ENCODE measurements around the gene DDR2.

The DDR2 gene

GRCh38 chr1:162677607-162678371 lies 45.5 kb downstream of the DDR2 start:
- no peaks in the 10 kb centered on the region for H3K36me3 ChIP-seq (ENCODE audit: control insufficient read depth, insufficient read depth, low read length)
- no peaks in the 10 kb centered on the region for H3K9me3 ChIP-seq (ENCODE audit: control insufficient read depth, insufficient read depth, low read length)
- H3K9ac ChIP-seq (ENCODE audit: low read depth, low read length): no peak overlapping the region
- H3K4me1 ChIP-seq (ENCODE audit: control insufficient read depth, insufficient read depth, low read length): peaks cover 2% of the 10 kb centered on the region
- no peaks in the 10 kb centered on the region for H3K27me3 ChIP-seq (ENCODE audit: control insufficient read depth, insufficient read depth, low read length)
- no peak overlapping the region for H3K4me3 ChIP-seq (ENCODE audit: low read depth, low read length)

- Histone ChIP-seq H3K4me1 (ENCODE audit: control insufficient read depth, insufficient read depth, low read length) (peaks cover 2% of the 10 kb centered on the region), H3K9ac (ENCODE audit: low read depth, low read length) (no peak overlapping the region), H3K27me3 (ENCODE audit: control insufficient read depth, insufficient read depth, low read length) (no peaks in the 10 kb centered on the region), H3K36me3 (ENCODE audit: control insufficient read depth, insufficient read depth, low read length) (no peaks in the 10 kb centered on the region), H3K9me3 (ENCODE audit: control insufficient read depth, insufficient read depth, low read length) (no peaks in the 10 kb centered on the region), H3K4me3 (ENCODE audit: low read depth, low read length) (no peak overlapping the region)
Measured at GRCh38 chr1:162678439-162678838, 46.2 kb downstream of the DDR2 start.

GRCh38 chr1:162679298-162679697 lies 47.0 kb downstream of the DDR2 start:
- Histone ChIP-seq H3K4me1 (ENCODE audit: control insufficient read depth, insufficient read depth, low read length) (peaks cover 2% of the 10 kb centered on the region), H3K4me3 (ENCODE audit: low read depth, low read length) (no peak overlapping the region), H3K27me3 (ENCODE audit: control insufficient read depth, insufficient read depth, low read length) (no peaks in the 10 kb centered on the region), H3K9ac (ENCODE audit: low read depth, low read length) (no peak overlapping the region), H3K9me3 (ENCODE audit: control insufficient read depth, insufficient read depth, low read length) (no peaks in the 10 kb centered on the region), H3K36me3 (ENCODE audit: control insufficient read depth, insufficient read depth, low read length) (no peaks in the 10 kb centered on the region)

- Histone ChIP-seq H3K9ac (ENCODE audit: low read depth, low read length) (no peak overlapping the region), H3K27me3 (ENCODE audit: control insufficient read depth, insufficient read depth, low read length) (no peaks in the 10 kb centered on the region), H3K36me3 (ENCODE audit: control insufficient read depth, insufficient read depth, low read length) (no peaks in the 10 kb centered on the region), H3K9me3 (ENCODE audit: control insufficient read depth, insufficient read depth, low read length) (no peaks in the 10 kb centered on the region), H3K4me1 (ENCODE audit: control insufficient read depth, insufficient read depth, low read length) (peaks cover 2% of the 10 kb centered on the region), H3K4me3 (ENCODE audit: low read depth, low read length) (no peak overlapping the region)
Measured at GRCh38 chr1:162680419-162681121, 48.3 kb downstream of the DDR2 start.

- peaks cover 2% of the 10 kb centered on the region for H3K4me1 ChIP-seq (ENCODE audit: control insufficient read depth, insufficient read depth, low read length)
- no peak overlapping the region for H3K9ac ChIP-seq (ENCODE audit: low read depth, low read length)
- H3K9me3 ChIP-seq (ENCODE audit: control insufficient read depth, insufficient read depth, low read length): no peaks in the 10 kb centered on the region
- no peaks in the 10 kb centered on the region for H3K27me3 ChIP-seq (ENCODE audit: control insufficient read depth, insufficient read depth, low read length)
- no peaks in the 10 kb centered on the region for H3K36me3 ChIP-seq (ENCODE audit: control insufficient read depth, insufficient read depth, low read length)
- no peak overlapping the region for H3K4me3 ChIP-seq (ENCODE audit: low read depth, low read length)
Measured at GRCh38 chr1:162681122-162681436, 48.8 kb downstream of the DDR2 start.

GRCh38 chr1:162682013-162682419 lies 49.8 kb downstream of the DDR2 start:
- Histone ChIP-seq H3K4me3 (ENCODE audit: low read depth, low read length) (no peak overlapping the region), H3K27me3 (ENCODE audit: control insufficient read depth, insufficient read depth, low read length) (no peaks in the 10 kb centered on the region), H3K4me1 (ENCODE audit: control insufficient read depth, insufficient read depth, low read length) (peaks cover 2% of the 10 kb centered on the region), H3K9ac (ENCODE audit: low read depth, low read length) (no peak overlapping the region), H3K9me3 (ENCODE audit: control insufficient read depth, insufficient read depth, low read length) (no peaks in the 10 kb centered on the region), H3K36me3 (ENCODE audit: control insufficient read depth, insufficient read depth, low read length) (no peaks in the 10 kb centered on the region)

- H3K27me3 ChIP-seq (ENCODE audit: control insufficient read depth, insufficient read depth, low read length): no peaks in the 10 kb centered on the region
- no peak overlapping the region for H3K4me3 ChIP-seq (ENCODE audit: low read depth, low read length)
- peaks cover 6% of the 10 kb centered on the region for H3K4me1 ChIP-seq (ENCODE audit: control insufficient read depth, insufficient read depth, low read length)
- H3K9ac ChIP-seq (ENCODE audit: low read depth, low read length): no peak overlapping the region
- H3K36me3 ChIP-seq (ENCODE audit: control insufficient read depth, insufficient read depth, low read length): no peaks in the 10 kb centered on the region
- H3K9me3 ChIP-seq (ENCODE audit: control insufficient read depth, insufficient read depth, low read length): no peaks in the 10 kb centered on the region
Measured at GRCh38 chr1:162687870-162688269, 55.6 kb downstream of the DDR2 start.

GRCh38 chr1:162688521-162688920 lies 56.3 kb downstream of the DDR2 start:
- no peak overlapping the region for H3K9ac ChIP-seq (ENCODE audit: low read depth, low read length)
- no peaks in the 10 kb centered on the region for H3K36me3 ChIP-seq (ENCODE audit: control insufficient read depth, insufficient read depth, low read length)
- H3K9me3 ChIP-seq (ENCODE audit: control insufficient read depth, insufficient read depth, low read length): no peaks in the 10 kb centered on the region
- no peak overlapping the region for H3K4me3 ChIP-seq (ENCODE audit: low read depth, low read length)
- H3K4me1 ChIP-seq (ENCODE audit: control insufficient read depth, insufficient read depth, low read length): peaks cover 6% of the 10 kb centered on the region
- no peaks in the 10 kb centered on the region for H3K27me3 ChIP-seq (ENCODE audit: control insufficient read depth, insufficient read depth, low read length)

- Histone ChIP-seq H3K36me3 (ENCODE audit: control insufficient read depth, insufficient read depth, low read length) (no peaks in the 10 kb centered on the region), H3K4me3 (ENCODE audit: low read depth, low read length) (no peak overlapping the region), H3K9me3 (ENCODE audit: control insufficient read depth, insufficient read depth, low read length) (no peaks in the 10 kb centered on the region), H3K4me1 (ENCODE audit: control insufficient read depth, insufficient read depth, low read length) (peaks cover 6% of the 10 kb centered on the region), H3K27me3 (ENCODE audit: control insufficient read depth, insufficient read depth, low read length) (no peaks in the 10 kb centered on the region), H3K9ac (ENCODE audit: low read depth, low read length) (no peak overlapping the region)
Measured at GRCh38 chr1:162688931-162689330, 56.7 kb downstream of the DDR2 start.

GRCh38 chr1:162689745-162690671 lies 57.7 kb downstream of the DDR2 start:
- Histone ChIP-seq H3K36me3 (ENCODE audit: control insufficient read depth, insufficient read depth, low read length) (no peaks in the 10 kb centered on the region), H3K9me3 (ENCODE audit: control insufficient read depth, insufficient read depth, low read length) (no peaks in the 10 kb centered on the region), H3K4me3 (ENCODE audit: low read depth, low read length) (no peak overlapping the region), H3K4me1 (ENCODE audit: control insufficient read depth, insufficient read depth, low read length) (peaks cover 6% of the 10 kb centered on the region), H3K27me3 (ENCODE audit: control insufficient read depth, insufficient read depth, low read length) (no peaks in the 10 kb centered on the region), H3K9ac (ENCODE audit: low read depth, low read length) (no peak overlapping the region)

- Histone ChIP-seq H3K27me3 (ENCODE audit: control insufficient read depth, insufficient read depth, low read length) (no peaks in the 10 kb centered on the region), H3K36me3 (ENCODE audit: control insufficient read depth, insufficient read depth, low read length) (no peaks in the 10 kb centered on the region), H3K9ac (ENCODE audit: low read depth, low read length) (no peak overlapping the region), H3K4me3 (ENCODE audit: low read depth, low read length) (no peak overlapping the region), H3K9me3 (ENCODE audit: control insufficient read depth, insufficient read depth, low read length) (no peaks in the 10 kb centered on the region), H3K4me1 (ENCODE audit: control insufficient read depth, insufficient read depth, low read length) (peaks cover 8% of the 10 kb centered on the region)
Measured at GRCh38 chr1:162690672-162691434, 58.6 kb downstream of the DDR2 start.
